Gastrocnemius medialis (tissue), 4 donors: ENCODE data around the gene USP6NL.

Experiments used
- CTCF ChIP-seq, 5 experiments: fragments of 450-650 bp in 3 of 5; fragments of 200-600 bp in 2 of 5; sonication (generic) in 2 of 5; IDR thresholded peaks in 4 of 5; conservative IDR thresholded peaks in 1 of 5; 1 replicate in 4 of 5; 2 replicates in 1 of 5; pipeline ENCODE4 v1.5.1; 2016 to 2019; ENCODE audit warnings: antibody characterized with exemption in 5 of 5, mild to moderate bottlenecking in 3 of 5, moderate library complexity in 3 of 5
- POLR2A ChIP-seq, 2 donors: fragments of 450-650 bp; IDR thresholded peaks; one replicate each; pipeline ENCODE4 v1.6.1; 2017; ENCODE audit warnings: antibody characterized with exemption in 2 of 2, mild to moderate bottlenecking in 2 of 2, moderate library complexity in 2 of 2

GRCh38 chr10:11569471-11569870 lies 42.0 kb downstream of the USP6NL start:
- TF ChIP-seq CTCF (IDR thresholded peaks at IDR 0.05 in 4 of 5, conservative IDR thresholded peaks at IDR 0.05 in 1 of 5), result no peak
- no peak for TF ChIP-seq POLR2A (IDR thresholded peaks at IDR 0.05)
